ENCODE measurements around the gene NACA.
A peak's percentile ranks its signal among the peaks of the same experiment; 100 is the strongest.

The NACA gene

GRCh38 chr12:56687223-56688128 lies 37.6 kb downstream of the NACA start:
- DNase-seq (ENCODE audit: low spot score): peak; percentile 37

GRCh38 chr12:56684745-56685359 lies 40.2 kb downstream of the NACA start:
- DNase-seq (ENCODE audit: low spot score): no peak

DNA sequence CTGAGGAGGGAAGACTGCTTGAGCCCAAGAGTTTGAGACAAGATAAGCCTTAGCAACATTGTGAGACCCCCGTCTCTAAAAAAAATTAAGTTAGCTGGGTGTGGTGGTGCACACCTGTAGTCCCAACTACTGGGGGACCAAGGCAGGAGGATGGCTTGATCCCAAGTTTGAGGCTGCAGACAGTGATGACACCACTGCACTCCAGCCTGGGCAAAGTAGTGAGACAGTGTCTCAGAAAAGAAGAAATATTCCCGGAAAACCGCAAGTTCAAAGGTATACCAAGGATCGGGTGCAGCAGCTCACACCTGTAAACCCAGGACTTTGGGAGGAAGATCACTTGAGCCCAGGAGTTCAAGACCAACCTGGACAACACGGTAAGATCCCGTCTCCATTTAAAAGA lies 42.8 kb downstream of the NACA start:
- DNase-seq (ENCODE audit: low spot score): no peak

- no peak for DNase-seq (ENCODE audit: low spot score)
Measured at GRCh38 chr12:56679883-56680575, 45.1 kb downstream of the NACA start.

DNA sequence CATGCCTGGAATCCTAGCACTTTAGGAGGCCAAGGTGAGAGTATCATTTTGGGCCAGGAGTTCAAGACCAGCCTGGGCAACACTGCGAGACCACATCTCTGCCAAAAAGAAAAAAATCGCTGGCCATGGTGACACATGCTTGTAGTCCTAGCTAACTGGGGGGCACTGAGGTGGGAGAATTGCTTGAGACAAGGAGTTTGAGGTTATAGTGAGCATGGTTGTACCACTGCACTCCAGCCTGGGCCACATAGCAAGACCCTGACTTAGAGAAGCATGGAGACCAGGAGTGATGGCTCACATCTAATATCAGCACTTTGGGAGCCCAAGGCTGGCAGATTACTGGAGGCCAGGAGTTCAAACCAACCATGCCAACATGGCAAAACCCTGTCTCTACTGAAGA lies 46.2 kb downstream of the NACA start:
- DNase-seq (ENCODE audit: low spot score): no peak

DNA sequence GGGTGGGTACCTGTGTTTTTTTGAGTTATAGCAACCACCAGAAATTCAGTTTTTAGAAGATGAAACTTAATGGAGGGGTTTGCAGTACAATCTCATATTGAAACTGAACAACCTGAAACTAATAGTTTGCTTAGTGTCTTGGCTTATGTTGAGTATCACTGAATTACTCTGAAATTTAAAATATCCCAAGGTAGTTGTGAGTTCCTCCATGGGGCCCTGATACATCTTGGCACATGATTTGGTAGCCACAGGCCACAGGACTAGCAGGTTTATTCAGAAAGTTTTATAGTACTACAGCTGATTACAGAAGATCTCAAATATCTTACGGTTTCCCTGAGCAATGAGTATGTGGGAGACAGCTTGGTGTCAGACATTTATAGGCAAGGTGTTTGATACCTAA lies 47.4 kb downstream of the NACA start:
- DNase-seq (ENCODE audit: low spot score): no peak

DNA sequence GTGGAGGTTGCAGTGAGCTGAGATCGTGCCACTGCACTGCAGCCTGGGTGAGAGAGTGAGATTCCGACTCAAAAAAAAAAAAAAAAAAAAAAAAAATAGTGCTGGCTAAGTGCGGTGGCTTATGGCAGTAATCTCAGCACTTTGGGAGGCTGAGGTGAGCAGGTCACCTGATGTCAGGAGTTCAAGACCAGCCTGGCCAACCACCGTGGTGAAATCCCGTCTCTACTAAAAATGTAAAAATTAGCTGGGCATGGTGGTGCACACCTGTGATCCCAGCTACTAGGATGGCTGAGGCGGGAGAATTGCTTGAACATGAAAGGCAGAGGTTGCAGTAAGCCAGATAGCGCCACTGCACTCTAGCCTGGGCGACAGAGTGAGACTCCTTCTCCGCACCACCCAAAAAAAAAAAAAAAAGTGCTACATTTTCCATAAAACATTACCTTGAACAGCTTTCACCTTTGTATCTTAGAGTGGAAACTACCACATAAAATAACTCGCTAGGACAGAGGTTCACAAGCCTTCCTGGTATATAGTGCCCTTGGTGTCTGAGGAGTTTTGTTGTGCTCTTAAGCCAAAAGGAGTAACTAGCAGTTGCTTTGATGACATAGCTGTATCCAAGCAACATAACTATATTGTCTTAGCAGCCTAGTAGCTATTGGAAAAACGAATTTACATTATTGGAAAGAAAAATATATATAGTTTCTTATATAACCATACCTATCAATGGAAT lies 48.1 kb downstream of the NACA start:
- no peak for DNase-seq (ENCODE audit: low spot score)

GRCh38 chr12:56671608-56672007 lies 53.5 kb downstream of the NACA start:
- DNase-seq (ENCODE audit: low spot score): no peak

GRCh38 chr12:56670836-56671235 lies 54.3 kb downstream of the NACA start:
- DNase-seq (ENCODE audit: low spot score): no peak

DNA sequence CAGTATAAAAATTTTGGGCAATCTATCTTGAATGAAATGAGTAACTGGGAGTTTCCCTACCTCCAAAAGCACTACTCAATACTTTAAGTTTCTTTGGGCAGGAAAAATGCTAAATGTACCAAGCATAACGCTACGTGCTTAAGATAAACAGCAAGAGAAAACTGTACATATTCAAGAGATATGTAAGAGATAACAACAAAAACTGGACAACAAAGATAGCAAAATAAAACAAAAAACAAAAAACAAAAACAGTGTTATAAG lies 57.0 kb downstream of the NACA start:
- no peak for DNase-seq (ENCODE audit: low spot score)

Measured in hepatic stellate cell (primary cell).